GM23338 (cell line): ENCODE measurements around the gene CSTF1. TPM values are rescaled to one million over a fixed set of nuclear protein-coding genes. Genes with fewer than 3 reads are reported as not detected.

Experiments used
- ATAC-seq: fragments of 200-7000 bp; cut with Tn5 transposase; 3 replicates; pipeline ENCODE4 v1.9.1; 2020
- DNase-seq: peaks from one replicate; pipeline ENCODE4 v3.0.0-alpha.2; 2015; ENCODE audit warnings: low spot score
- H2AFZ ChIP-seq: fragments of 200-600 bp; sonication (generic); 2 replicates; pipeline ENCODE4 v1.8.0; 2016; ENCODE audit warnings: antibody characterized with exemption, mild to moderate bottlenecking, moderate library complexity
- H3F3A ChIP-seq: fragments of 200-600 bp; sonication (generic); replicated peaks from 2 replicates; pipeline ENCODE4 v1.8.0; 2017; ENCODE audit warnings: antibody characterized with exemption, mixed run types, low read depth
- H3K27ac ChIP-seq: fragments of 200-600 bp; sonication (generic); 2 replicates; pipeline ENCODE4 v1.6.1; 2016; ENCODE audit warnings: low read depth
- H3K27me3 ChIP-seq: fragments of 200-600 bp; sonication (generic); 2 replicates; pipeline ENCODE4 v1.8.0; 2016; ENCODE audit warnings: mild to moderate bottlenecking, mixed run types, moderate library complexity; ENCODE audit not compliant: insufficient read depth
- H3K36me3 ChIP-seq: fragments of 200-600 bp; sonication (generic); 2 replicates; pipeline ENCODE4 v1.8.0; 2016; ENCODE audit warnings: mild to moderate bottlenecking; ENCODE audit not compliant: insufficient read depth
- H3K4me1 ChIP-seq: fragments of 200-600 bp; sonication (generic); 2 replicates; pipeline ENCODE4 v1.8.0; 2016; ENCODE audit warnings: mild to moderate bottlenecking, moderate library complexity; ENCODE audit not compliant: insufficient read depth
- H3K4me2 ChIP-seq: fragments of 200-600 bp; sonication (generic); 2 replicates; pipeline ENCODE4 v1.7.1; 2017; ENCODE audit warnings: mixed run types
- H3K4me3 ChIP-seq: fragments of 200-600 bp; sonication (generic); 2 replicates; pipeline ENCODE4 v1.6.1; 2016; ENCODE audit warnings: mixed run types
- H3K79me2 ChIP-seq: fragments of 200-600 bp; sonication (generic); replicated peaks from 2 replicates; pipeline ENCODE4 v1.8.0; 2017; ENCODE audit warnings: mild to moderate bottlenecking; ENCODE audit not compliant: insufficient read depth
- H3K9me2 ChIP-seq: fragments of 200-600 bp; sonication (generic); 2 replicates; pipeline ENCODE4 v1.8.0; 2017; ENCODE audit not compliant: insufficient read depth
- H4K20me1 ChIP-seq: fragments of 200-600 bp; sonication (generic); replicated peaks from 2 replicates; pipeline ENCODE4 v1.8.0; 2017; ENCODE audit warnings: mild to moderate bottlenecking; ENCODE audit not compliant: insufficient read depth
- H3K27ac Mint-ChIP-seq: 2 replicates; pipeline ENCODE4 v1.8.0; 2020; ENCODE audit warnings: inconsistent platforms, mild to moderate bottlenecking, moderate library complexity, mixed read lengths
- H3K27me3 Mint-ChIP-seq: 3 replicates; pipeline ENCODE4 v1.8.0; 2022; ENCODE audit warnings: low read depth, mild to moderate bottlenecking, moderate library complexity, mixed read lengths, inconsistent platforms; ENCODE audit not compliant: insufficient read depth, poor library complexity
- H3K36me3 Mint-ChIP-seq: 3 replicates; pipeline ENCODE4 v1.8.0; 2021; ENCODE audit warnings: low read depth, mild to moderate bottlenecking, inconsistent platforms, moderate library complexity, mixed read lengths
- H3K4me1 Mint-ChIP-seq: 3 replicates; pipeline ENCODE4 v1.8.0; 2020; ENCODE audit warnings: mild to moderate bottlenecking, inconsistent platforms, mixed read lengths
- H3K4me3 Mint-ChIP-seq: 3 replicates; pipeline ENCODE4 v1.8.0; 2021; ENCODE audit warnings: moderate library complexity, mild to moderate bottlenecking, inconsistent platforms, mixed read lengths
- H3K9me3 Mint-ChIP-seq: 3 replicates; pipeline ENCODE4 v1.8.0; 2020; ENCODE audit warnings: moderate library complexity, mild to moderate bottlenecking, inconsistent platforms, mixed read lengths
- CREB1 ChIP-seq: fragments of 250-450 bp; sonication (Bioruptor Pico); IDR thresholded peaks from 2 replicates; pipeline ENCODE4 v1.5.0; 2020; ENCODE audit warnings: low read depth, mild to moderate bottlenecking, moderate library complexity
- CTCF ChIP-seq, 2 experiments: fragments of 200-600 bp in 1 of 2; sonication (generic) in 1 of 2; conservative IDR thresholded peaks; 2 replicates each; pipeline versions ENCODE4 v1.5.1 to v1.6.1; 2016 to 2017; ENCODE audit warnings: antibody characterized with exemption in 2 of 2, low read depth in 2 of 2, mild to moderate bottlenecking in 2 of 2, moderate library complexity in 1 of 2
- ETS1 ChIP-seq: IDR thresholded peaks from 2 replicates; pipeline ENCODE4 v1.6.1; 2016; ENCODE audit warnings: antibody characterized with exemption
- EZH2 ChIP-seq: fragments of 200-600 bp; sonication (generic); IDR thresholded peaks from one replicate; pipeline ENCODE4 v1.8.0; 2017; ENCODE audit warnings: antibody characterized with exemption, mild to moderate bottlenecking, low read depth; ENCODE audit not compliant: unreplicated experiment
- EZH2phosphoT487 ChIP-seq: fragments of 200-600 bp; sonication (generic); IDR thresholded peaks from one replicate; pipeline ENCODE4 v1.8.1; 2018; ENCODE audit warnings: antibody characterized with exemption; ENCODE audit not compliant: unreplicated experiment
- JUNB ChIP-seq: IDR thresholded peaks from one replicate; pipeline ENCODE4 v1.6.1; 2016; ENCODE audit warnings: antibody characterized with exemption; ENCODE audit not compliant: unreplicated experiment
- NANOG ChIP-seq: IDR thresholded peaks from 2 replicates; pipeline ENCODE4 v1.6.1; 2016; ENCODE audit warnings: antibody characterized with exemption, borderline replicate concordance
- POLR2AphosphoS5 ChIP-seq: IDR thresholded peaks from 2 replicates; pipeline ENCODE4 v1.6.1; 2016; ENCODE audit warnings: antibody characterized with exemption, low read depth
- REST ChIP-seq: IDR thresholded peaks from one replicate; pipeline ENCODE4 v1.6.1; 2018; ENCODE audit warnings: antibody characterized with exemption; ENCODE audit not compliant: unreplicated experiment
- STAT1 ChIP-seq: IDR thresholded peaks from one replicate; pipeline ENCODE4 v1.6.1; 2016; ENCODE audit warnings: antibody characterized with exemption; ENCODE audit not compliant: unreplicated experiment
- ZNF114 ChIP-seq: fragments of 250-450 bp; sonication (Bioruptor Pico); IDR thresholded peaks from 2 replicates; pipeline ENCODE4 v1.5.0; 2020; ENCODE audit warnings: mild to moderate bottlenecking, moderate library complexity
- ZNF331 ChIP-seq: fragments of 250-450 bp; sonication (Bioruptor Pico); IDR thresholded peaks from 2 replicates; pipeline ENCODE4 v1.5.0; 2020; ENCODE audit warnings: low read depth, mild to moderate bottlenecking, moderate library complexity
- ZNF462 ChIP-seq: fragments of 250-450 bp; sonication (Bioruptor Pico); IDR thresholded peaks from 2 replicates; pipeline ENCODE4 v1.5.0; 2020; ENCODE audit warnings: mild to moderate bottlenecking, moderate library complexity
- polyA plus RNA-seq: library from polyadenylated mRNA; unstranded; fragments of >200 nt; fragmentation: Nextera tagmentation; extraction: Ambion mirVana; gene quantifications from 2 replicates; pipeline ENCODE4 v1.2.1, GENCODE V29; 2016
- total RNA-seq: library from RNA; depleted of rRNA; stranded (reverse); fragments of >200 nt; shearing (Covaris generic); gene quantifications from 2 replicates; pipeline ENCODE4 v1.2.3, GENCODE V29; 2014

Gene CSTF1
- total and polyA plus RNA-seq, 2 experiments from 2014 or later = 21.5 to 62.3 TPM

- H3K4me3 ChIP-seq = no peak overlapping the region
- no peak overlapping the region for H3K4me2 ChIP-seq
- H3K27ac Mint-ChIP-seq = no peak overlapping the region; the same call in 1 of the 2 replicates
- no peaks in the 10 kb centered on the region for H3K36me3 ChIP-seq
- TF ChIP-seq ETS1 (no peak), CREB1 (CRISPR knock-in tag) (no peak), ZNF114 (CRISPR knock-in tag) (no peak), STAT1 (no peak), POLR2AphosphoS5 (no peak), JUNB (no peak), ZNF462 (no peak), CTCF (conservative IDR thresholded peaks at IDR 0.05; ENCODE audit: low read depth in 2 of 2) (no peak), EZH2 (no peak), REST (no peak), NANOG (no peak), ZNF331 (no peak), EZH2phosphoT487 (no peak)
- H3F3A ChIP-seq = no peaks in the 10 kb centered on the region
- H3K36me3 Mint-ChIP-seq = no peaks in the 10 kb centered on the region; the same call in 2 of the 3 replicates
- peaks cover 22% of the 10 kb centered on the region for H3K27me3 Mint-ChIP-seq
- no peak overlapping the region for H3K4me3 Mint-ChIP-seq
- H4K20me1 ChIP-seq = no peaks in the 10 kb centered on the region
- DNase-seq (no peak), ATAC-seq (no peak)
- no peaks in the 10 kb centered on the region for H3K79me2 ChIP-seq
- no peak overlapping the region for H2AFZ ChIP-seq
- H3K4me1 ChIP-seq = no peaks in the 10 kb centered on the region
- no peaks in the 10 kb centered on the region for H3K9me2 ChIP-seq
- H3K27me3 ChIP-seq = 0 out of 2 replicates have a peak, but pooled peaks cover 5% of the 10 kb centered on the region
- H3K9me3 Mint-ChIP-seq = no peaks in the 10 kb centered on the region; the same call in 2 of the 3 replicates
- H3K4me1 Mint-ChIP-seq = no peaks in the 10 kb centered on the region; the same call in 2 of the 3 replicates
- H3K27ac ChIP-seq = no peak overlapping the region
Measured at GRCh38 chr20:56429502-56429901, 37.1 kb downstream of the CSTF1 start.
